Muscle of leg (tissue), 11 donors: ENCODE data around the gene DHX30. TPM values are rescaled to one million over a fixed set of nuclear protein-coding genes. Genes with fewer than 3 reads are reported as not detected.

Experiments used
- DNase-seq: peaks from one replicate; pipeline ENCODE4 v3.0.0; 2013
- H3K27ac ChIP-seq: one replicate; pipeline ENCODE4 v1.5.1; 2013; ENCODE audit warnings: mild to moderate bottlenecking, low read length, control low read depth
- H3K27me3 ChIP-seq: one replicate; pipeline ENCODE4 v1.6.1; 2013; ENCODE audit warnings: low read length; ENCODE audit not compliant: control insufficient read depth, insufficient read depth
- H3K36me3 ChIP-seq: one replicate; pipeline ENCODE4 v1.6.1; 2013; ENCODE audit warnings: low read length; ENCODE audit not compliant: control insufficient read depth, insufficient read depth
- H3K4me1 ChIP-seq: one replicate; pipeline ENCODE4 v1.6.1; 2013; ENCODE audit warnings: low read length; ENCODE audit not compliant: control insufficient read depth, insufficient read depth
- H3K4me3 ChIP-seq: one replicate; pipeline ENCODE4 v1.5.1; 2013; ENCODE audit warnings: low read length, control low read depth
- H3K9me3 ChIP-seq: replicated peaks from 2 replicates; pipeline ENCODE4 v1.6.1; 2013; ENCODE audit warnings: low read depth, low read length; ENCODE audit not compliant: control insufficient read depth
- WGBS: methylation state at CpG from one replicate; pipeline ENCODE4 v1.1.5; 2013; ENCODE audit warnings: missing lambda C conversion rate; ENCODE audit not compliant: insufficient coverage; 5-methylcytosine and 5-hydroxymethylcytosine counted together
- polyA plus RNA-seq, 8 donors: library from polyadenylated mRNA; unstranded; fragments of 120-200 nt; gene quantifications; one replicate each; pipeline versions ENCODE4 v1.2.1 to v1.2.3, GENCODE V29; 2013; ENCODE audit warnings: inconsistent platforms in 1 of 8, low replicate concordance in 1 of 8; ENCODE audit not compliant: insufficient read length in 8 of 8, insufficient read depth in 1 of 8
- total RNA-seq: library from RNA; stranded (reverse); fragments of 120-200 nt; gene quantifications from one replicate; pipeline ENCODE4 v1.2.4, GENCODE V29; 2013

Gene DHX30
- total and polyA plus RNA-seq, 9 donors: 37.4 to 43.9 (median 41.5) TPM

DNA sequence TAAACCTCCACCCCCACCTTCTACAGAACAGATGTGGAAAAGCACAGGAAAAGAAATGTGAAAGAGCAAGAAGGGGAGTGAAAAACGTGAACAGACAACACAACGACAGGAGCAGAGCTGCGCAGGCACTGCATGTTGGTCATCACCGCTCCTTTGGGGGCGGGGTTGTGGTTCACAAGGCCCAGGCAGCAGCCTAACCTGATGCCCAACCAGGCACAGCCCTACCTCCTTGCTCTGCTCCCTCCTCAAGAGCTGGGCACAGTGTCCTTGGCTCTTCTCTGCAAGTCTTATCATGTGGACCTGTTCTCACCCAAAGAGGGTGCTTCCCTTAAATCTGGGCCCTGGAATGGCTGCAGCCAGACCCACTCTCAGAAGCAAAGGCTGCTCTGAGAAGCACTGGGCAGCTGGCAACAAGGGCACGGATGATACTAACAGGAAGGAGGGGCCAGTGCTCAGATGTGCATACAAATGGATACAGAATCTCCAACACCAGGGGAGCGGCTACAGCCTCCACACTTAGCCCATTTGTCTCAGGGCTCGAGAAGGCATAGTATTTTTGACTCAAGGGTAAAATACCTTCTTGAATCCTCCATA is 64.6 kb downstream of the DHX30 start:
- Histone ChIP-seq H3K36me3 (peaks cover 86% of the 10 kb centered on the region), H3K27ac (no peak overlapping the region), H3K4me3 (no peak overlapping the region), H3K27me3 (no peaks in the 10 kb centered on the region), H3K9me3 (no peaks in the 10 kb centered on the region), H3K4me1 (peaks cover 3% of the 10 kb centered on the region)
- DNase-seq: no peak
- 93% methylated on average over 6 of the region's 8 CpGs for WGBS

DNA sequence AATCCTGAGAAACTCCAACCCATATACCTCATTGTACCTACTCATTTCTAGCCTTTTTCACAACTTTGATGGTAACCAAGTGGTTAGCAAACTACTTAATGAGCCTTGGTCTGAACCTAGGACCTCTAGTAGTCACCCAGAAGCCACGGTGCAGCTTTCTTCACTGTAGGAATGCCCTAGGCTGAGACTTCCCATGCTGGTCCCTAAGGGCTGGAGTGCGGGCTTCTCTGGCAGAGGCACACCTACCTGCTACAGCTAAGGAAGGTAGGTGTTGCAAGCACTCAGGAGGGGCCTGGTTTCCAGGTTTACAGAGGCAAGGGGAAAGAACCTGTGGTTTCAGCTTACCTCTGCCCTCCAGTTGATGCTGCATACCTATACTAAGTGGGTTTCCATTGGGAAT is 65.4 kb downstream of the DHX30 start:
- no peak for DNase-seq
- Histone ChIP-seq H3K4me3 (no peak overlapping the region), H3K9me3 (no peaks in the 10 kb centered on the region), H3K27me3 (no peaks in the 10 kb centered on the region), H3K27ac (no peak overlapping the region), H3K36me3 (peaks cover 91% of the 10 kb centered on the region), H3K4me1 (peaks cover 3% of the 10 kb centered on the region)
- WGBS: 86% methylated on average over 2 of the region's 2 CpGs

- DNase-seq: no peak
- H3K9me3 ChIP-seq: no peaks in the 10 kb centered on the region
- peaks cover 82% of the 10 kb centered on the region for H3K36me3 ChIP-seq
- no peaks in the 10 kb centered on the region for H3K27me3 ChIP-seq
- no peak overlapping the region for H3K27ac ChIP-seq
- 50% methylated on average over 1 of the region's 3 CpGs for WGBS
- H3K4me3 ChIP-seq: no peak overlapping the region
- H3K4me1 ChIP-seq: peaks cover 3% of the 10 kb centered on the region
These were observed 67.2 kb downstream of the DHX30 start for GRCh38 chr3:47870156-47870555.

- DNase-seq: no peak
- H3K4me1 ChIP-seq: peaks cover 3% of the 10 kb centered on the region
- no peak overlapping the region for H3K4me3 ChIP-seq
- H3K27me3 ChIP-seq: no peaks in the 10 kb centered on the region
- H3K27ac ChIP-seq: no peak overlapping the region
- 87% methylated on average over 9 of the region's 12 CpGs for WGBS
- peaks cover 81% of the 10 kb centered on the region for H3K36me3 ChIP-seq
- H3K9me3 ChIP-seq: no peaks in the 10 kb centered on the region
These were observed 67.8 kb downstream of the DHX30 start for GRCh38 chr3:47870702-47871260.

- no peak for DNase-seq
- peaks cover 3% of the 10 kb centered on the region for H3K4me1 ChIP-seq
- peaks cover 78% of the 10 kb centered on the region for H3K36me3 ChIP-seq
- 100% methylated on average over 1 of the region's 2 CpGs for whole genome bisulfite sequencing
- no peak overlapping the region for H3K4me3 ChIP-seq
- no peaks in the 10 kb centered on the region for H3K9me3 ChIP-seq
- H3K27ac ChIP-seq: no peak overlapping the region
- no peaks in the 10 kb centered on the region for H3K27me3 ChIP-seq
These were observed 68.5 kb downstream of the DHX30 start for GRCh38 chr3:47871389-47871788.

- DNase-seq: no peak
- Histone ChIP-seq H3K4me3 (no peak overlapping the region), H3K4me1 (peaks cover 3% of the 10 kb centered on the region), H3K27ac (no peak overlapping the region), H3K36me3 (peaks cover 71% of the 10 kb centered on the region), H3K9me3 (no peaks in the 10 kb centered on the region), H3K27me3 (no peaks in the 10 kb centered on the region)
- WGBS: 45% methylated on average over 2 of the region's 4 CpGs
These were observed 70.0 kb downstream of the DHX30 start for GRCh38 chr3:47872916-47873315.

DNA sequence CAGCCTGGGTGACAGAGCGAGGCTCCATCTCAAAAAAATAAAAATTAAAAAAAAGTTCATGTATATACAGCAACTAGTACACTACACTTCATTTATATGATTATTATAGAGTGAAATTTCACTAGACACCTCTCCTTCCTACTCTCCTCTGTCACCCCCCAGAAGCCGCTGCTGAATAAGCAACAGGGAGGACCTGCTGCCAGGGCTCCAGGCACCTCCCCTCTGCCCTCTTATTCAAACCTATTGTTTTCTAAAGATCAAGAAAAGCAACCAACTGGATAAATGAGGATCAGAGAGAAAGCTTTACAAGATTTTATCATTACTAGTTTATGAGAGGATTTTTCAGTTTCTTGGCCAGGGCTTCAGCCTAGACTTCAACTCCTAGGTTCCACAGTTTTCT is 71.5 kb downstream of the DHX30 start:
- H3K9me3 ChIP-seq: no peaks in the 10 kb centered on the region

DNA sequence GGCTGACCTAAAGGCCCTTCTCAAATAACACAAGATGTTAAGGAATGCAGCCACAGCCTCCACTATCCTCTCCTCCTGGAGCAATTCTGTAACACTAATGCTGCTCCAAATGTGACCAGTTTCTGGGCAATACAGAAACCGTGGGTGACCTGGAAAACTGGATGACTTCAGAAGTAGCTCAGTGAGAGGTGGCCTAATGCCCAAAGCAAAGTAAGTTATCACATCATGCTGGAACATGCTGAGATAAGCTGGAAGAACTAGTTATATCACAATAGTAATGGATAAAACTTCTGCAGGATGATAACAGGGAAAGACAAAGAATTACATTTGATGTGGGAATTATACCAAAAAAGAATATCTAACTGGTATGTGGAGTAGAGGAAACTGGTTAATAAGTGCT is 72.0 kb downstream of the DHX30 start:
- H3K27me3 ChIP-seq: no peaks in the 10 kb centered on the region
- H3K4me3 ChIP-seq: no peak overlapping the region
- no peaks in the 10 kb centered on the region for H3K9me3 ChIP-seq
- peaks cover 53% of the 10 kb centered on the region for H3K36me3 ChIP-seq
- WGBS: no CpG with 5 or more reads among the region's 1 CpG
- peaks cover 3% of the 10 kb centered on the region for H3K4me1 ChIP-seq
- no peak for DNase-seq
- no peak overlapping the region for H3K27ac ChIP-seq

More for the DNA sequence above, 71.5 kb downstream of the DHX30 start:
- DNase-seq: no peak
- Histone ChIP-seq H3K36me3 (peaks cover 56% of the 10 kb centered on the region), H3K4me3 (no peak overlapping the region), H3K27me3 (no peaks in the 10 kb centered on the region), H3K27ac (no peak overlapping the region), H3K4me1 (peaks cover 3% of the 10 kb centered on the region)
- no CpG with 5 or more reads among the region's 2 CpGs for WGBS

DNA sequence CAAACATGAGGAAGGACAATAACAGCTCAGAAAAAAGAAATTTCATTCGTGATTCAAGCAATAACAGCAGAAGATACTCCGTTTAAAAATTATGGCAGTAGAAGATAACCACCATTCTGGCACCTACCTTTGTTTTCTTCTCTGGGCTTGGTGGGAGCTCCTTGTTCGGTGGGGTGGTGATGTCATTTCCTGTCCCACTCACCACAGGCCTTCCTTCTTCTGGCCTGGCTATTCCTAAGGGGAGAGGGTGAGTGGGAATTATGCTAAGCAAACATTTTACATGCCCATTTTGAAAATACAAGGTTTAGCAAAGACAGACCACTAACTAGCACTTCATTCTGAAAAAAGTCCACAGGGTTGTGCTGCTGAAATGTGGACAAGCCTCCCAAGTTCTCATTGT is 74.4 kb downstream of the DHX30 start:
- Histone ChIP-seq H3K9me3 (no peaks in the 10 kb centered on the region), H3K4me3 (no peak overlapping the region), H3K36me3 (peaks cover 32% of the 10 kb centered on the region), H3K27me3 (no peaks in the 10 kb centered on the region), H3K4me1 (no peaks in the 10 kb centered on the region), H3K27ac (no peak overlapping the region)
- no peak for DNase-seq
- no CpG with 5 or more reads among the region's 3 CpGs for WGBS

DNA sequence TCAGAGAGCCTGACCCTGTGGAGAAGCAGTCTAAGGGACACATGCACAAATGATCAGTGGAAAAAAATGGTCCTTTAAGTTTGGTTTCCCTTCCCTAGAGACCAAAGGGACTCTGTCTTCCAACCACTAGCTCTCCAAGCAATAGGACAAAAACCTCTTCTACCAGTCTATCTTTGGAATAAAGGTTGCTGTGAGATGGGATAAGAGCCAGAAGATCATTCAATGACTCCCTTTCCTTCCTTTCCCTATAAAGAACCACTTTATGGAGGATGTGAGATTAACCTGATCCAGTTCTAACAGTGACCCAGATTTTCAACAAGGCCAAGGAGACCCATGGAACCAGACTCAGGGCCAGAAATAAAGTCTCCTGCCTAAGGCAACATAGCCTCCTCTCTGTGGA is 74.8 kb downstream of the DHX30 start:
- H3K27ac ChIP-seq: no peak overlapping the region
- DNase-seq: no peak
- no peaks in the 10 kb centered on the region for H3K9me3 ChIP-seq
- H3K4me3 ChIP-seq: no peak overlapping the region
- H3K27me3 ChIP-seq: no peaks in the 10 kb centered on the region
- no peaks in the 10 kb centered on the region for H3K4me1 ChIP-seq
- peaks cover 31% of the 10 kb centered on the region for H3K36me3 ChIP-seq

GRCh38 chr3:47882338-47882737 is 79.4 kb downstream of the DHX30 start:
- 88% methylated on average over 2 of the region's 2 CpGs for WGBS
- no peak overlapping the region for H3K27ac ChIP-seq
- H3K4me3 ChIP-seq: no peak overlapping the region
- DNase-seq: no peak
- H3K4me1 ChIP-seq: no peaks in the 10 kb centered on the region
- H3K27me3 ChIP-seq: no peaks in the 10 kb centered on the region
- peaks cover 22% of the 10 kb centered on the region for H3K36me3 ChIP-seq
- H3K9me3 ChIP-seq: no peaks in the 10 kb centered on the region
